LNCaP clone FGC (cell line): Measurements from ENCODE around the gene TBCCD1.

Experiments
- DNase-seq: peaks from one replicate; pipeline ENCODE4 v3.0.0-alpha.2; 2011; ENCODE audit warnings: low read depth
- H3K4me3 ChIP-seq: 2 replicates; pipeline ENCODE4 v1.5.1; 2011; ENCODE audit warnings: mild to moderate bottlenecking, low read depth, low read length, control low read depth
- TF ChIP-seq, protein P1 (sequence below): IDR thresholded peaks from 2 replicates; pipeline ENCODE4 v1.5.1; 2012; ENCODE audit warnings: mild to moderate bottlenecking; ENCODE audit not compliant: control insufficient read depth, insufficient read depth; ENCODE audit errors: extremely low read depth

TBCCD1 gene

GRCh38 chr3:186529201-186529999 is 37.7 kb downstream of the TBCCD1 start:
- no peak for DNase-seq
- H3K4me3 ChIP-seq = no peak overlapping the region
- TF ChIP-seq, protein P1, sequence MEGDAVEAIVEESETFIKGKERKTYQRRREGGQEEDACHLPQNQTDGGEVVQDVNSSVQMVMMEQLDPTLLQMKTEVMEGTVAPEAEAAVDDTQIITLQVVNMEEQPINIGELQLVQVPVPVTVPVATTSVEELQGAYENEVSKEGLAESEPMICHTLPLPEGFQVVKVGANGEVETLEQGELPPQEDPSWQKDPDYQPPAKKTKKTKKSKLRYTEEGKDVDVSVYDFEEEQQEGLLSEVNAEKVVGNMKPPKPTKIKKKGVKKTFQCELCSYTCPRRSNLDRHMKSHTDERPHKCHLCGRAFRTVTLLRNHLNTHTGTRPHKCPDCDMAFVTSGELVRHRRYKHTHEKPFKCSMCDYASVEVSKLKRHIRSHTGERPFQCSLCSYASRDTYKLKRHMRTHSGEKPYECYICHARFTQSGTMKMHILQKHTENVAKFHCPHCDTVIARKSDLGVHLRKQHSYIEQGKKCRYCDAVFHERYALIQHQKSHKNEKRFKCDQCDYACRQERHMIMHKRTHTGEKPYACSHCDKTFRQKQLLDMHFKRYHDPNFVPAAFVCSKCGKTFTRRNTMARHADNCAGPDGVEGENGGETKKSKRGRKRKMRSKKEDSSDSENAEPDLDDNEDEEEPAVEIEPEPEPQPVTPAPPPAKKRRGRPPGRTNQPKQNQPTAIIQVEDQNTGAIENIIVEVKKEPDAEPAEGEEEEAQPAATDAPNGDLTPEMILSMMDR = 0 out of 2 replicates have a peak, but pooled peaks have one; percentile 1

DNA sequence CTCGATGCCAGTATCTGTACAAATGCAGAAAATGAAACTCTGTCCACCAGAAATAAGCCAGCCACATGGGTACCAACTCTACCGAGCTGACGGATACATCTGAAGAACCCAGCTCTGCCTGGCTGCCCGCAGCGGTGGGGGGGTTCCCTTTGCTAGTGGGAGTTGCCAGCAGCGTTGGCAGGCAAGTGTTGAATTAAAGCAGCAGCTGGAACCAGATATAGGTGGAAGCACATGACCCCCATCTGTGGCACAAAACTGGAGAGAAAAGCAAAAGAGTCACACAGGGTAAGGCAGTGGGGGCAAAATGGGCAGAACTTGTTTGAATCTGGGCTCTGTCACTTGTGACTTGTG is 40.9 kb downstream of the TBCCD1 start:
- no peak overlapping the region for H3K4me3 ChIP-seq
- DNase-seq = no peak
- TF ChIP-seq, protein P1 = no peak

GRCh38 chr3:186525369-186526255 is 41.5 kb downstream of the TBCCD1 start:
- DNase-seq = no peak
- TF ChIP-seq, protein P1 = no peak
- H3K4me3 ChIP-seq = no peak overlapping the region

GRCh38 chr3:186524616-186525015 is 42.5 kb downstream of the TBCCD1 start:
- no peak for DNase-seq
- TF ChIP-seq, protein P1 = no peak
- H3K4me3 ChIP-seq = no peak overlapping the region

DNA sequence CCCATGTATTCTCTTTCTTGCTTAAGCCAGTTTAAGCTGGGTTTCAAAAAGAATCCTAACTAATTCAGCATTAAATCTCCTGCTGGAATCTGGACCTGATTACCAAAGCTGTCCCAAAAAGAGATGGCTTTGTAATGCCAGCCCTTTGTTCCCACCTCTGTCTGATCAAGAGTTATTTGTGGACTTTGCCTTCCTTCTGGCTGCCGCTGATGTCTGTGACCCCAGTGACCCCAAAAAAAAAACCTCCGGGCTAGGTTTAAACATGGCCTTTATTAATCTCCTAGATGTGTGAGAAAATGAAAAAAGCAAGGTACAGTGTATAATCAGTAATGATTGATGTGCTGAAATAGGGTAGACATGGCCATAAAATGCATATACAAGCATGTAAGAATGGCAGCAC is 43.7 kb downstream of the TBCCD1 start:
- TF ChIP-seq, protein P1 = no peak
- H3K4me3 ChIP-seq = no peak overlapping the region
- DNase-seq = no peak

DNA sequence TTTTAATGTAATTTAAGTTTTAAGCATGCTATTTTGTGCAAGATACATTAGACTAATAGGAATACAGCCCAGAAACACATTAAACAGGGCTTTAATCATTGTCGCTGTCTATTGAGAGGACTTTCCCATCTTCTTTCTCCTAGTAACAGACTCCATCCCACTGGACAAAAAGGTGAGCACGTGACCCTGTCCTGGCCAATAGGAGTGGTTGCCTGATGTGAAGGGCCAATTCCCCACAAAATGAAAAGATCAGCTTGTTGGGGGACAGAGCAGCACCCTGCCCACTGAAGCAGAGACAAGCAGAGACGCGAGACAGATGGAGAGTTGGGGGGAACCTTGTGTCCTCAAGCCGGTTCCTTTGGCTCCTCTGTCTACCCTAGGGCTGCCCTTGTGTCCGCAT is 44.1 kb downstream of the TBCCD1 start:
- H3K4me3 ChIP-seq = no peak overlapping the region
- no peak for DNase-seq
- TF ChIP-seq, protein P1 = no peak
